Measurements from ENCODE around the gene AUP1.

Gene AUP1

GRCh38 chr2:74515271-74515980 is 14.1 kb downstream of the AUP1 start:
- no peaks in the 10 kb centered on the region for H3K36me3 ChIP-seq (ENCODE audit: insufficient read depth, low read length)
- no peaks in the 10 kb centered on the region for H3K9me3 ChIP-seq (ENCODE audit: low read depth, low read length)
- H3K9ac ChIP-seq (ENCODE audit: insufficient read length) = no peak overlapping the region
- no peak overlapping the region for H3K27ac ChIP-seq
- TF ChIP-seq FOXP2 (optimal IDR thresholded peaks at IDR 0.05; ENCODE audit: control extremely low read depth, extremely low read length, insufficient read depth) (no peak), EZH2 (IDR thresholded peaks at IDR 0.05) (no peak), POLR2AphosphoS5 (IDR thresholded peaks at IDR 0.05; ENCODE audit: borderline replicate concordance, low read depth, low read length) (no peak)
- no peak overlapping the region for H3K4me3 ChIP-seq
- no peak for DNase-seq (ENCODE audit: low read depth, low spot score)

DNA sequence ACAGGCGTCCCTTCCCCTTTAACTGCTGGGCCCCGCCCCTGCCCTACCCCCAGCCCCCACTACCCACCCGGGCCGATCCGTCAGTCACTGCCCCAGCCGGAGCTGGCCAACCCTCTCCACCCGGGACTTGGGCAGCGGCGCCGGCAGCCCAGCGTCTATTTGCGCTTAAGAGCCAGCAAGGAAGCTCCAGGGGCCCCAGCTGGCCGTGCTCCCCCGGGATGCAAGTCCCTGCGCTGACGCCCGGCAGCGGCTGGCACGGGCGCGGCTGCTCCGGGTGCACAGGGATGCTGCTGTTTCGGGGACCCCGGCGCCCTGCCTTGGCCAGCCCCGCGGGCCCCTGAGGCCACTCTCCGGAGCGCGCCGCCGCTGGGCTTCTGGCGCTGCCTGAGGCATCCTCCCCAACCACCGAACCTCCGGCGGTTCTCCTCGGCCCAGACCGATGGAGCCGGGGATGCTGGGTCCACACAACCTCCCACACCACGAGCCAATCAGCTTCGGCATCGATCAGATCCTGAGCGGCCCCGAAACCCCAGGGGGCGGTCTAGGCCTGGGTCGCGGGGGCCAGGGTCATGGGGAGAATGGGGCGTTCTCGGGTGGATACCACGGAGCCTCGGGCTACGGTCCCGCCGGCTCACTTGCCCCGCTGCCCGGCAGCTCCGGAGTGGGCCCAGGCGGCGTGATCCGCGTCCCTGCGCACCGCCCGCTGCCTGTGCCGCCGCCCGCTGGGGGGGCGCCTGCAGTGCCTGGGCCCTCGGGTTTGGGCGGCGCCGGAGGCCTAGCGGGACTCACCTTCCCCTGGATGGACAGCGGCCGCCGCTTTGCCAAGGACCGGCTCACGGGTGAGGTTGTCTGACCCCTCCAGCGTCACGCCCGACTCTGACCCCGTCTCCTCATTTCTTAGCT is 14.9 kb downstream of the AUP1 start, which contains the start of gene TLX2:
TSS of gene TLX2 (plus strand) at position 83 of the 903 bp plus-strand sequence. CDS start at position 440, 357 bp downstream.
- Histone ChIP-seq H3K9me3 (ENCODE audit: low read depth, low read length) (no peaks in the 10 kb centered on the region), H3K4me3 (peak within 1 kb of the TSS; percentile 55), H3K27ac (no peak within 1 kb of the TSS), H3K36me3 (ENCODE audit: insufficient read depth, low read length) (no peaks in the 10 kb centered on the region), H3K9ac (ENCODE audit: insufficient read length) (no peak within 1 kb of the TSS)
- TF ChIP-seq FOXP2 (optimal IDR thresholded peaks at IDR 0.05; ENCODE audit: control extremely low read depth, extremely low read length, insufficient read depth) (no peak), POLR2AphosphoS5 (IDR thresholded peaks at IDR 0.05; ENCODE audit: borderline replicate concordance, low read depth, low read length) (no peak)
- DNase-seq (ENCODE audit: low read depth, low spot score) = no peak

DNA sequence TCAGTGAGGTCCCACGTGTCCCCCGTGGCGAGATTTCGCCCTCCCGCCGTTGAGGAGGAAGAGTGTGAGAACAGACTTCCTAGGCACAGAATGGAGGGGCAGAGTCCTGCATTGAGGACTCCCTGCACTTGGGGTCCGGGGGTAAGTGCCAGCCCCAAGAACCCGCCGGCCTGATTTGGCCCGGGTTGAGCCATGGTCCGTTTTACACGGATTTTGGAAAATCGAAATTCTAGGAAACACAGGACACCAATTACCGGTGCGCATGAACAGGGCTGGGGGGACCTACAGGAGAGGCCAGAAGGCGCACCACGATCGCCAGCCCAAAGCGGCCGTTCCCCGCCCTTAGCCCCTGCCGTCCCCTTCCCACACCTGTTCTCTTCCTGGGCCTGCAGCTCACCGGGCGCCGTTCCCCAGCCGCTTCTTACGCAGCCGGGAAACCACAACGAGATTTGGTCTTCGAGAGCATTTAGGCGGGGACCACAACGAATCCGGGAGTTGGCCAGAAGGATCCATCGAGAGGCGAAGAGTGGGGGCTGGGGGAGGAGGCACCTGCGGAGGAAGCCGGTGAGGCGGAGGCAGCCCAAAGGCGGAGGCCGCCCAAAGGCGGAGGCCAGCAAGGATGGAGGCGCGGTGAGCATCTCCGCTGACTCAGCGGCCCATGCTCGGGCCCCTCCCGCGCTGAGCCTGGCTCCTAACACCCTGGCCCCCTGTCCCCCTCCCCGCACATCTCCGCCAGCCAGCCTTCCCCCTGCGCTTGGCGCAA is 15.7 kb downstream of the AUP1 start:
- H3K36me3 ChIP-seq (ENCODE audit: insufficient read depth, low read length) = no peaks in the 10 kb centered on the region
- DNase-seq (ENCODE audit: low read depth, low spot score) = no peak
- no peak overlapping the region for H3K9ac ChIP-seq (ENCODE audit: insufficient read length)
- no peak for TF ChIP-seq EZH2 (IDR thresholded peaks at IDR 0.05)
- no peak for TF ChIP-seq FOXP2 (optimal IDR thresholded peaks at IDR 0.05; ENCODE audit: control extremely low read depth, extremely low read length, insufficient read depth)
- no peak for TF ChIP-seq POLR2AphosphoS5 (IDR thresholded peaks at IDR 0.05; ENCODE audit: borderline replicate concordance, low read depth, low read length)
- no peaks in the 10 kb centered on the region for H3K9me3 ChIP-seq (ENCODE audit: low read depth, low read length)
- H3K4me3 ChIP-seq = peak overlapping the region; percentile 55
- no peak overlapping the region for H3K27ac ChIP-seq

DNA sequence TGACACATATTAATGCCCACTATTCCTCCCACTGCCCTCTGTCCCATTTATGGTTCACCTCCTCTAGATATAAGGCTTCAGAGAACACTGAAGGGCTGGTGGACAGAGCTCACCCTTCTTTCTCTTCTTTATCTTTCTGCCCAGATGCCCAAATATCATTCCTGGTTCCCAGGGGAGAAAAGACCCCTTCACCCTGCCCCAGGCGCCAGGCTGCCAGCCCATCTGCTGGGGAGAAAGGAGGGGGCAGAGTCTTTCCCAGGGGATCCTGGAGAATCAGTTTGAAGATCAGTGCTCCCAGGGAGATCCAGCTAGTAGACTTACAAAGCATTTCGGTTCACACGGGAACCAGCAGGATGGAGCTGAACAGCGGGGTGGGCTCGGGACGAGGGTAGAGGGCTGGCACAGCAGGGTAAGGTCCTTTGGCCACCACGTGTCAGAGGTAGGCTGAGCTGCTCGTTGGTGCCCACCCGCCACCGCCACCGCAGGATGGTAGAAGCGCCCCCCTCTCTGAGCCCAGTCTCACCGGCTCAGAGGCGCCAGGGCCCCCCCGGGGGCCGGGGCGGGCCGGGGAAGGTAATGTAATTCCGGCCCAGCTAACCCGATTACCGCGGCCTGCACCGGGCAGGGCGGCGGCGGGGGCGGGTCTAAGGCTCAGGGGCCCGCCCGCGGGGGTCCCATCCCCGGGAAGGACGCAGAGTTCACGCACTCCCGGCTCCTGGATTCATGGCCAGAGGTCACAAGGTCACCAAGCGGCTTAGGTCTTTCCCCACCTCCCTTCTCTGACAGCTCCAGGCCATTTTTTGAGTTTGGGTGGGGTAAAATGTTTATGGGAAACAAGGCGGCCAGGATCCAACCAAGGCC is 16.5 kb downstream of the AUP1 start:
- H3K9me3 ChIP-seq (ENCODE audit: low read depth, low read length) = no peaks in the 10 kb centered on the region
- no peak for TF ChIP-seq FOXP2 (optimal IDR thresholded peaks at IDR 0.05; ENCODE audit: control extremely low read depth, extremely low read length, insufficient read depth)
- no peak for TF ChIP-seq EZH2 (IDR thresholded peaks at IDR 0.05)
- no peak for TF ChIP-seq POLR2AphosphoS5 (IDR thresholded peaks at IDR 0.05; ENCODE audit: borderline replicate concordance, low read depth, low read length)
- DNase-seq (ENCODE audit: low read depth, low spot score) = no peak

DNA sequence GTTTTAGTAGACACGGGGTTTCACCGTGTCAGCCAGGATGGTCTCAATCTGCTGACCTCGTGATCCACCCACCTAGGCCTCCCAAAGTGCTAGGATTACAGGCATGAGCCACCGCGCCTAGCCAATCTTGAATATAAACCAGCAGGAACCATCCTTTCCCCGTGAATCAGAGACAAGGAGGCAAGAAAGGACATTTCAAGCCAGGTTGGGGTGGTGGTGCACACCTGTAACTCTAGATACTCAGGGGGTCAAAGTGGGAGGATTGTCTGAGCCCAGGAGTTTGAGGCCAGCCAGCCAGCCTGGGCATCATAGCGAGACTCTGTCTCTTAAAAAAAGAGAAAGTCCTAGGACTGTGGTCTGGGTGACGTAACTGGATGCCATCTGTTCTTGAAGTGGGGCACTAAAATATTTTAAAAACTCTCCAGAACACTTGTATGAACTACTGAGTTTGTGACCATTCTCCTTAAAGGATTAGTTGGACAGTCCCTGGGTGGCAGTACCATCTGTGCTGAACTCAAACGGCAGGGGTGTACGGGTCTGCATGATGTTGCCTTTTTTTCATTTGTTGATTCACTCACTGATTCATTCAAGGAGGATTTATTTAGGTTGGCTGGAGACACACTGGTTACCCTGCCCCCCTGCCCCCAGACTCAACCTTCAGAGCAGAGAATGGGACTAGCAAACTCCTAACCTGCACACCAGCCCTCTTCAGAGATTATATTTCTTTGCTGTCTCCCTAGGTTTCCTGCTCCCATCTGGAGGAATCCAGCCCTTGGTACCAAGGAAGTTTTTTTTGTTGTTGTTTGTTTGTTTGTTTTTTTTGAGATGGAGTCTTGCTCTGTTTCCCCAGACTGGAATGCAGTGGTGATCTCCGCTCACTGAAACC is 18.2 kb downstream of the AUP1 start:
- no peak for DNase-seq (ENCODE audit: low read depth, low spot score)
- no peak for TF ChIP-seq EZH2 (IDR thresholded peaks at IDR 0.05)
- TF ChIP-seq POLR2AphosphoS5 (IDR thresholded peaks at IDR 0.05; ENCODE audit: borderline replicate concordance, low read depth, low read length) = no peak
- no peak for TF ChIP-seq FOXP2 (optimal IDR thresholded peaks at IDR 0.05; ENCODE audit: control extremely low read depth, extremely low read length, insufficient read depth)
- no peak overlapping the region for H3K4me3 ChIP-seq
- 0 out of 2 replicates have a peak, but pooled peaks cover 3% of the 10 kb centered on the region for H3K36me3 ChIP-seq (ENCODE audit: insufficient read depth, low read length)
- no peak overlapping the region for H3K27ac ChIP-seq
- no peaks in the 10 kb centered on the region for H3K9me3 ChIP-seq (ENCODE audit: low read depth, low read length)
- H3K9ac ChIP-seq (ENCODE audit: insufficient read length) = no peak overlapping the region

More for the DNA sequence above, 16.5 kb downstream of the AUP1 start:
- Histone ChIP-seq H3K9ac (ENCODE audit: insufficient read length) (no peak overlapping the region), H3K36me3 (ENCODE audit: insufficient read depth, low read length) (no peaks in the 10 kb centered on the region), H3K27ac (no peak overlapping the region), H3K4me3 (no peak overlapping the region)

- Histone ChIP-seq H3K36me3 (ENCODE audit: insufficient read depth, low read length) (peaks cover 13% of the 10 kb centered on the region), H3K4me3 (no peak overlapping the region), H3K27ac (peak overlapping the region; percentile 56; the same call in 1 of the 2 replicates), H3K9ac (ENCODE audit: insufficient read length) (no peak overlapping the region), H3K9me3 (ENCODE audit: low read depth, low read length) (no peaks in the 10 kb centered on the region)
- no peak for TF ChIP-seq POLR2AphosphoS5 (IDR thresholded peaks at IDR 0.05; ENCODE audit: borderline replicate concordance, low read depth, low read length)
- no peak for TF ChIP-seq FOXP2 (optimal IDR thresholded peaks at IDR 0.05; ENCODE audit: control extremely low read depth, extremely low read length, insufficient read depth)
- no peak for TF ChIP-seq EZH2 (IDR thresholded peaks at IDR 0.05)
- no peak for DNase-seq (ENCODE audit: low read depth, low spot score)
Measured at GRCh38 chr2:74510272-74510671, 19.2 kb downstream of the AUP1 start.
